GM10266 (cell line): Measurements from ENCODE around the gene MACF1.

Experiments
- DNase-seq: peaks from one replicate; pipeline ENCODE4 v3.0.0; 2012; ENCODE audit errors: extremely low spot score
- CTCF ChIP-seq: IDR thresholded peaks from 2 replicates; pipeline ENCODE4 v1.5.1; 2012; ENCODE audit warnings: mild to moderate bottlenecking, low read depth; ENCODE audit not compliant: control insufficient read depth, insufficient read depth; ENCODE audit errors: missing control alignments

MACF1 gene

GRCh38 chr1:39250460-39251240 lies 46.2 kb downstream of the MACF1 start:
- TF ChIP-seq CTCF, result no peak
- DNase-seq, result no peak

- DNase-seq, result no peak
- TF ChIP-seq CTCF, result no peak
Observed at GRCh38 chr1:39255222-39255621, 50.7 kb downstream of the MACF1 start.

DNA sequence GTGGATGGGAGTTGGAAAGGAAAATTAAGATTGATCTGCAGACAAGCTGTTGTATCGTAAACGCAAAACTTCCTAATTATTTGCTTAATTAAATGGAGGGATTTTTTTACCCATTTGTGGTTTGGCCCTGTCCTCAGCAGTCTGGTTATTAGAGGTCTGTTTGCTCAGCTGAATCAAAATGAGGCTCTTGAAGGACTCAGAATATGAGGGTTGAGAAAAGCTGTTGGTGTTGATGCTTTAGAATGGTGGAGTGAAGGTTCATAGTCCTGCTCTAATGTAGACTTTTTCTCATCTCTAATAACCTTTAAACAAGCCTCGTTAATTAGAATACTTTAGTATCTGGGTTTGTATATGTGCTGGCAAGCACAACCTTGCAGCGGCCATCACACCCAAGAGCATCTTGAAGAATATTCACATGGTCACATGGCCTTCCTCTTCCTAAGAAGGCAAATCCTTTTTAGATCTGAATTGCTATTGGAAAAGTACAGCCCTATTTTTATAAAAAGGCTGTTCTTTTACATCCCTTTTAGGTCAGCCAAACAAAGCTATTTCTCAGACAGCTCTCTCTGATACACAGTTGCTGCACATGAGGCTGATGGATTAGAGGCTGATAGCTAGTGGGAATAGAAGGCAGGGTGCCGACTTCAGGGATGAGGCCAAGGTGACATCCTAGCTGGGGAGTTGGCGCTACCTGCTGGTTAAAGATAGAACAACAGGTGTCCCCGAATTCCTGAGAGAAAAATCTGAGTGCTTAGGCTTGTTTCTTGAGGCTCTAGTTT lies 53.8 kb downstream of the MACF1 start:
- peak; percentile 67 for DNase-seq
- TF ChIP-seq CTCF, result peak; percentile 80

- DNase-seq, result no peak
- TF ChIP-seq CTCF, result no peak
Observed at GRCh38 chr1:39258925-39259244, 54.4 kb downstream of the MACF1 start.

DNA sequence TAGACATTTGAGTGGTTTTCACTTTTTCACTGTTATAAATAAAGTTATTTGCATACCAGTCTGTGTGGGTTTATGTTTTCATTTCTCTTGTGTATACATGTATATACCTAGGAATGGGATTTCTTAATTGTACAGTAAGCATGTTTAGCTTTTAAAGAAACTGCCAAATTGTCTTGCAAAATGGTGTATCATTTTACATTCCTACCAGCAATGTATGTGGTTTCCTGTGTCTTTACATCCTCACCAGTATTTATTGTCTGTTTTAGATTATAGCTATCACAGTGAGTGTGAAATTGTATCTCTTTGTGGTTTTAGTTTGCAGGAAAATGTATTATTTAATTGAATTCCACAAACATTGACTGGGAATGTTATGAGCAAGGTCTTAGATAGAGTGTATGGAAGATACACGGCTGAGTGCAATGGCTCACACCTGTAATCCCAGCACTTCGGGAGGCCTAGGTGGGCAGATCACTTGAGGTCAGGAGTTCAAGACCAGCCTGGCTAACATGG lies 57.3 kb downstream of the MACF1 start:
- no peak for DNase-seq
- no peak for TF ChIP-seq CTCF

DNA sequence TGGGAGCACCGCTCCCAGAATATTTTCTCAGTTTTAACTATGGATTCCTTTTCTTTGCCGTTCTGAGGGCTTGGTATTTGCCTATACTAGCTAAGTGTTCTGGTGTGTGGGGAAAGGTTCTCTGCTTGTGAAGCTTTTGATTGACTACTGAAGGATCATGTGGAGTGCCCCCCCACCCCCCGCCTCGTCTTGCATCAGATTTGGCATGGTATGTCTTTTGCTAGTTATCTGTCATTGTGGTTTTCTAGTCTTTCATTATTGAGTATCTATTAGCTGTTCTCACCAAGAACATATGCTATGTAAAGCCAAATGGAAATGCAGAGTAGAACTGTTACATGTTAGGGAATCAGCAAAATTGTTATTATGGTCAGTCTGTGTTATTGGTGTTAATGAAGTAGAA lies 58.3 kb downstream of the MACF1 start:
- no peak for TF ChIP-seq CTCF
- no peak for DNase-seq

- peak; percentile 62 for TF ChIP-seq CTCF
- DNase-seq, result no peak
Observed at GRCh38 chr1:39266269-39266668, 61.8 kb downstream of the MACF1 start.
